Heart right ventricle (tissue), 16 donors: ENCODE measurements around the gene TRIAP1. TPM values are rescaled to one million over a fixed set of nuclear protein-coding genes. Genes with fewer than 3 reads are reported as not detected.

Experiments used
- ATAC-seq, 8 donors: fragments of 200-7000 bp; cut with Tn5 transposase; one replicate each; pipeline ENCODE4 v1.9.1; 2020; ENCODE audit warnings: mild to moderate bottlenecking in 8 of 8, moderate library complexity in 8 of 8, moderate number of reproducible peaks in 1 of 8
- DNase-seq, 2 donors: peaks; one replicate each; pipeline ENCODE4 v3.0.0-alpha.2; 2020
- H3K27ac ChIP-seq, 10 donors: fragments of 200-600 bp; sonication (generic) in 2 of 10; one replicate each; pipeline versions ENCODE4 v1.5.0 to v1.8.0; 2020 to 2022; ENCODE audit warnings: mild to moderate bottlenecking in 3 of 10
- H3K27me3 ChIP-seq, 7 donors: fragments of 200-600 bp; one replicate each; pipeline ENCODE4 v1.8.0; 2021 to 2022; ENCODE audit warnings: mild to moderate bottlenecking in 2 of 7
- H3K36me3 ChIP-seq, 9 donors: fragments of 200-600 bp; sonication (generic) in 1 of 9; one replicate each; pipeline versions ENCODE4 v1.5.0 to v1.8.0; 2020 to 2022; ENCODE audit warnings: mild to moderate bottlenecking in 2 of 9
- H3K4me1 ChIP-seq, 9 donors: fragments of 200-600 bp; sonication (generic) in 1 of 9; one replicate each; pipeline versions ENCODE4 v1.5.0 to v1.8.0; 2020 to 2022; ENCODE audit warnings: mild to moderate bottlenecking in 4 of 9
- H3K4me3 ChIP-seq, 10 donors: fragments of 200-600 bp; sonication (generic) in 2 of 10; one replicate each; pipeline versions ENCODE4 v1.5.0 to v1.8.0; 2020 to 2022; ENCODE audit warnings: mild to moderate bottlenecking in 7 of 10, moderate library complexity in 2 of 10
- H3K9me3 ChIP-seq, 11 donors: fragments of 200-600 bp in 10 of 11; sonication (generic) in 2 of 11; one replicate each; pipeline versions ENCODE4 v1.5.0 to v1.8.0; 2013 to 2022; ENCODE audit warnings: mild to moderate bottlenecking in 2 of 11, control low read depth in 1 of 11, moderate library complexity in 1 of 11
- WGBS, 2 donors: extraction: QIAGEN DNeasy Blood & Tissue Kit; methylation state at CpG; one replicate each; pipeline ENCODE4 v1.1.7; 2013; ENCODE audit warnings: inconsistent platforms in 1 of 2; 5-methylcytosine and 5-hydroxymethylcytosine counted together
- intact Hi-C, 10 donors: fragments of 100-400 bp; cut with DNase I; formaldehyde crosslinking; loops; one replicate each; pipeline versions ENCODE4 v1.11.1 to v1.14.2; 2022
- polyA plus RNA-seq, 2 donors: library from polyadenylated mRNA; stranded (reverse); fragments of 200-250 nt; gene quantifications; one replicate each; pipeline ENCODE4 v1.2.3, GENCODE V29; 2013
- total RNA-seq, 10 donors: library from RNA; stranded (reverse); fragmentation: NEBNext Ultra II Directional in 3 of 10; extraction: Animal tissue kit (Norgen Biotek cat#: 25700) in 3 of 10; gene quantifications; one replicate each; pipeline versions ENCODE4 v1.2.1 to v1.2.4, GENCODE V29; 2021 to 2023
- TF ChIP-seq, protein P1 (sequence below), 9 donors: fragments of 200-600 bp; sonication (generic) in 2 of 9; IDR thresholded peaks; one replicate each; pipeline versions ENCODE4 v1.5.0 to v1.8.0; 2021 to 2022; ENCODE audit warnings: antibody characterized with exemption in 9 of 9, mild to moderate bottlenecking in 5 of 9, moderate library complexity in 1 of 9
- donor health status: Arrhythmogenic right ventricular cardiomyopathy.
- donor health status: ischemic (EF 13 %, LVEDD 7.1; RV severe dilation, severe dysfunction).
- donor health status: healthy with polysubstance abuse.
- donor health status: DM: no; HTN: yes; CAD: no.
- donor health status: DM: no; HTN: no; CAD: no.
- donor health status: ischemic (EF 25% LVEDD 6.9; RV normal size, moderate dysfunction).
- donor health status: ischemic (EF 25% LVEDD 5.7; RV mildly dilated, moderate dysfunction).
- donor health status: healthy.
- donor health status: DM: yes; HTN: yes; CAD: no.
- donor health status: Ischemic cardiomyopathy.
- donor health status: ischemic (EF 35%, LVEDD 5.7; RV mildly dilated, moderate dysfunction).
- donor health status: nonischemic (EF 11% LVEDD 7.7; RV severe dilation, severe dysfunction).
- donor health status: DM: yes; HTN: yes; CAD: no.
- donor health status: PGD.
- donor health status: ischemic (EF 29% LVEDD 5.4; RV normal size, mild dysfunction).
- donor health status: nonischemic (EF 23%, LVEDD 6.1; RV moderate dilation, normal function).

The TRIAP1 gene
- total and polyA plus RNA-seq, 12 donors: 10.1 to 28.9 (median 13.0) TPM

DNA sequence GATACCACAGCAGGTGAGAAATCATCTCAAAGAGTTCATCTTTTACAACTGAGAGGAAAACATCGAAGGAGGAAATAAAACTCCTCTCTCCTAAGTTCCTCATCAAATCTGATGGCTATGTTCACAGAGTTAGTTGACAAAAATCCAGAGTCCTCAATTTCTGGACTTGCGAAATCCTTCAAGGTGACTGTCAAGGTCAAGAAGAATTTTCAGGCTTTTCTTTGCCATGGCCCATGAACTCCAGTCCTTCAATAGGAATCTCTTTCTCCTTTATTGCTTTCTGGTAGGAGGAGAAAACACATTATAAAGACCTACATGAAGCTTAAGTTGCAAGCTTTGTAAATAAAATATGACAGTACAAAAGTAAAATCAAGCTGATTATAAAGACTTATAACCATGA lies 1.5 kb downstream of the TRIAP1 start:
- Histone ChIP-seq H3K4me3 (no peak overlapping the region), H3K4me1 (peaks cover 4 to 52% (median 29%) of the 10 kb centered on the region in 9 donors), H3K36me3 (peaks cover 0 to 71% (median 19%) of the 10 kb centered on the region in 9 donors), H3K9me3 (no peaks in the 10 kb centered on the region), H3K27ac (peak overlapping the region in 1 of 10 donors; percentile 9), H3K27me3 (no peaks in the 10 kb centered on the region)
- ATAC-seq: no peak
- DNase-seq: no peak
- intact Hi-C loops: no loop called here
- TF ChIP-seq, protein P1, sequence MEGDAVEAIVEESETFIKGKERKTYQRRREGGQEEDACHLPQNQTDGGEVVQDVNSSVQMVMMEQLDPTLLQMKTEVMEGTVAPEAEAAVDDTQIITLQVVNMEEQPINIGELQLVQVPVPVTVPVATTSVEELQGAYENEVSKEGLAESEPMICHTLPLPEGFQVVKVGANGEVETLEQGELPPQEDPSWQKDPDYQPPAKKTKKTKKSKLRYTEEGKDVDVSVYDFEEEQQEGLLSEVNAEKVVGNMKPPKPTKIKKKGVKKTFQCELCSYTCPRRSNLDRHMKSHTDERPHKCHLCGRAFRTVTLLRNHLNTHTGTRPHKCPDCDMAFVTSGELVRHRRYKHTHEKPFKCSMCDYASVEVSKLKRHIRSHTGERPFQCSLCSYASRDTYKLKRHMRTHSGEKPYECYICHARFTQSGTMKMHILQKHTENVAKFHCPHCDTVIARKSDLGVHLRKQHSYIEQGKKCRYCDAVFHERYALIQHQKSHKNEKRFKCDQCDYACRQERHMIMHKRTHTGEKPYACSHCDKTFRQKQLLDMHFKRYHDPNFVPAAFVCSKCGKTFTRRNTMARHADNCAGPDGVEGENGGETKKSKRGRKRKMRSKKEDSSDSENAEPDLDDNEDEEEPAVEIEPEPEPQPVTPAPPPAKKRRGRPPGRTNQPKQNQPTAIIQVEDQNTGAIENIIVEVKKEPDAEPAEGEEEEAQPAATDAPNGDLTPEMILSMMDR (IDR thresholded peaks at IDR 0.05): no peak
- 86 to 93% methylated on average over 2 of the region's 2 CpGs for WGBS, 2 donors

DNA sequence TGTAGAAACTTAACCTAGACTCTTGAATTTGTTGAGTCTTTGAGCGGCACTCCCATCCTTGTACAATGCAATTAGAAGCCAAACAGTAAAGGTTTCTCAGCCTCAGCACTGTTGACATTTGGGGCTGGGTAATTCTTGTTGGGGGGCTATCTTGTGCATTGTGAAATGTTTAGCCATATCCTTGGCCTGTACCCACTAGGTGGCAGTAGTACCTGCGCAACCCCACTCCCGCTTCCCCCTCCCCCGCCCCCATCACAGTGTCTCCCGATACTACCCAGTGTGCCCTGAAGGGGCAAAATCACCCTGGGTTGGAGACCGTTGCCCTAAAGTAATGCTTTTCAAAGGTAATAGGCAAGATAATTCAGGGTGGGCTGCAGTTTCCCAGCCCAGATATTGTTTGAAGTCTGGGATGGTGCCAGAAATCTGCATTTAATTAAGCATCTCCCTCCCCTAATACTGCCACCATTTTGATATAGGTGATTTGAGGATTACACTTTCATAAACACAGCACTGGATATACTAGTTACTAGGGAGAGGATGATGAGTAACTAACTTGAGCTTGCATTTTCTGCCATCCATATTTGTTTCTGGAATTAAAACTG lies 6.4 kb downstream of the TRIAP1 start:
- no peaks in the 10 kb centered on the region for H3K9me3 ChIP-seq
- no peak overlapping the region for H3K27ac ChIP-seq
- ATAC-seq: peak in 7 of 8 donors; percentile 23 to 60 (median 32)
- DNase-seq: peak; percentile 22 to 55
- 20 to 24% methylated on average over 6 of the region's 6 CpGs for WGBS, 2 donors
- H3K4me1 ChIP-seq: peaks cover 0 to 32% (median 18%) of the 10 kb centered on the region in 9 donors
- H3K4me3 ChIP-seq: peak overlapping the region in 5 of 10 donors; percentile 7 to 93 (median 87)
- H3K27me3 ChIP-seq: no peaks in the 10 kb centered on the region
- TF ChIP-seq, protein P1 (IDR thresholded peaks at IDR 0.05): peak; percentile 16 to 69 (median 65)
- peaks cover 0 to 59% (median 19%) of the 10 kb centered on the region in 9 donors for H3K36me3 ChIP-seq
- intact Hi-C loops: no loop called here

DNA sequence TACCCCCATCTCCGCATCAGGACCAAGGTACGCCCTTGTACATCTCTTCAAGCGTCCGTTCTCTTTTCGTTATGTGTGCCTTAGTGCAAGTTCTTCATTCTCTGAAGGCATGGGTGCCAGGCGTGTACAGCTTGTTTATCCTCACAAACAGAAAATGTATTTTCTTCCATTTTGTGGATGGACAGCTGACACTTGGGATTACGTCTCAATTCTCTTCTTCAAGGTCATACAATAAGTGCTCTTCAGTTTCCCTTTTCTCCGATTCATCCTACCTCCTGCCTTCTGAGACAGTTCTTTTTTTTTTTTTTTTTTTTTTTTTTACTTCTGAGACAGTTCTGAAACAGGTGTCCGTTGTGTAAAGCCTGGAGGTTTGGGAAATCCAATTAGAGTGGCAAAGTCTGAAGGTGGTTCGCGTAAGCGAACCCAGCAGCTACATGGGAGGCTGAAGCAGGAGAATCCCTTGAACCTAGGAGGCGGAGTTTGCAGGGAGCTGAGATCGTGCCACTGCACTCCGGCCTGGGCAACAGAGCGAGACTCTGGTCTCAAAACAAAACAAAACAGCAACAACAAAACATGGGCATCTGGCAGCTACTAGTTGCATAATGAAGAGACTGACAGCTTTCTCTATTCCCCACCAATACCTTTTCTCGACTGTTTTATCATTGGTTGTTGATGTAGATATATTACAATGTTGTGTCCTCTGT lies 7.5 kb downstream of the TRIAP1 start:
- peak overlapping the region; percentile 42 to 93 (median 83) for H3K4me3 ChIP-seq
- H3K4me1 ChIP-seq: peaks cover 0 to 32% (median 17%) of the 10 kb centered on the region in 9 donors
- DNase-seq: no peak
- H3K36me3 ChIP-seq: peaks cover 0 to 48% (median 14%) of the 10 kb centered on the region in 9 donors
- ATAC-seq: peak in 6 of 8 donors; percentile 4 to 32 (median 18)
- TF ChIP-seq, protein P1 (IDR thresholded peaks at IDR 0.05): no peak
- H3K27ac ChIP-seq: peak overlapping the region; percentile 62 to 95 (median 88)
- 30 to 32% methylated on average over 17 of the region's 17 CpGs for WGBS, 2 donors
- intact Hi-C loops: no loop called here
- H3K9me3 ChIP-seq: no peaks in the 10 kb centered on the region
- H3K27me3 ChIP-seq: no peaks in the 10 kb centered on the region

DNA sequence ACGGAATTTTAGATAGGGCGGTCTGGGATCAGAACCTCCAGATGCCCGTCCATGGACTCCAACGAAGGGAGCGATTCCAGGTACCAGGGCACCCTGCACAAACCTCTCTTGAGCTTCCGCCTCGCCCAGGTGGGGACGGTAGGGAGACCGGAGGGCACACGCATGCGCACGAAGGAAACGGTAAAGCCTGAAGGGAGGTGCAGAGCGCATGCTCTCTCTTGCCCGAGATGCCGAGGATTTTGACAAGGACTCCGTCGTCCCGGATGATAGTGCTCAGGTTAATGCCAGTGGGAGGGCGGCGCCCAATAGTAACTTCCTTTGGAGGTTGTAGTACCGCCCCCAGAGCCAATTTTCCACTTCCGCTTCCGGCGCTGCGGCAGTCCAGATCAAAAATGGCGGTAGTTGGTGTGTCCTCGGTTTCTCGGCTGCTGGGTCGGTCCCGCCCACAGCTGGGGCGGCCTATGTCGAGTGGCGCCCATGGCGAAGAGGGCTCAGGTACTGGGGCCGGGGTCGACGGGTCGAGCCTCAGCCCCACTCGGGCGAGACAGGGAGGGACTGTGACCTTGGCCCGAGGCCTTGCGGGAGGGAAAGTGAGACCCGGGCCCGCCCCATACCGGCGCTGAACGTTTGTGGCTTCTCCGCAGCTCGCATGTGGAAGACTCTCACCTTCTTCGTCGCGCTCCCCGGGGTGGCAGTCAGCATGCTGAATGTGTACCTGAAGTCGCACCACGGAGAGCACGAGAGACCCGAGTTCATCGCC lies 8.3 kb downstream of the TRIAP1 start, which contains the start of gene COX6A1:
COX6A1 (plus strand) TSS at position 379 of the 760 bp plus-strand sequence; CDS start at position 393, 14 bp downstream.
- Histone ChIP-seq H3K9me3 (no peaks in the 10 kb centered on the region), H3K4me3 (peak within 1 kb of the TSS; percentile 42 to 93 (median 83)), H3K4me1 (peaks cover 0 to 32% (median 17%) of the 10 kb centered on the region in 9 donors), H3K27me3 (peaks cover 0 to 3% (median 0%) of the 10 kb centered on the region in 7 donors), H3K36me3 (peaks cover 0 to 41% (median 6%) of the 10 kb centered on the region in 9 donors), H3K27ac (peak within 1 kb of the TSS; percentile 62 to 95 (median 88))
- ATAC-seq: peak; percentile 96 to 99 (median 98)
- intact Hi-C loops: no loop called here
- DNase-seq: peak; percentile 92 to 96
- 0% methylated on average over 59 of the region's 59 CpGs for WGBS, 2 donors
- TF ChIP-seq, protein P1 (IDR thresholded peaks at IDR 0.05): no peak
